IMR-90 (cell line): ENCODE data around the gene CYTH4. TPM values are rescaled to one million over a fixed set of nuclear protein-coding genes. Genes with fewer than 3 reads are reported as not detected.

Experiments used
- ATAC-seq: fragments of 200-7000 bp; cut with Tn5 transposase; 2 replicates; pipeline ENCODE4 v1.9.1; 2020; ENCODE audit warnings: low read depth, mild to moderate bottlenecking, moderate library complexity
- BruUV-seq: library from RNA; stranded (reverse); fragments of 400-500 nt; replicated peaks from 2 replicates; lab custom pipeline; 2021; lab: Mats Ljungman, UMichigan
- CTCF ChIA-PET: fragments of 300-600 bp; formaldehyde crosslinking; extraction: SDS; loops from one replicate; lab custom pipeline; 2021; ENCODE audit warnings: antibody characterized with exemption; lab: Yijun Ruan, JAX
- POLR2A ChIA-PET: fragments of 300-600 bp; sonication (Branson Sonifier 250); formaldehyde crosslinking; loops from one replicate; lab custom pipeline; 2022; ENCODE audit warnings: antibody characterized with exemption; ENCODE audit not compliant: unreplicated experiment; lab: Charles Lee
- DNase-seq: peaks from one replicate; pipeline ENCODE4 v3.0.0; 2013
- H2AFZ ChIP-seq: replicated peaks from 2 replicates; pipeline ENCODE3; 2013; ENCODE audit warnings: low read length, mild to moderate bottlenecking; ENCODE audit not compliant: poor library complexity
- H2AK5ac ChIP-seq: 2 replicates; pipeline ENCODE4 v1.6.1; 2013; ENCODE audit warnings: low read depth, low read length, inconsistent platforms
- H2AK9ac ChIP-seq: replicated peaks from 2 replicates; pipeline ENCODE3; 2013; ENCODE audit warnings: mild to moderate bottlenecking, low read depth, low read length, moderate library complexity; ENCODE audit not compliant: poor library complexity
- H2BK120ac ChIP-seq: 2 replicates; pipeline ENCODE4 v1.6.1; 2013; ENCODE audit warnings: low read depth, low read length, inconsistent platforms
- H2BK15ac ChIP-seq: 3 replicates; pipeline ENCODE4 v1.6.1; 2013; ENCODE audit warnings: low read depth, low read length, inconsistent platforms
- H2BK20ac ChIP-seq: 2 replicates; pipeline ENCODE4 v1.6.1; 2013; ENCODE audit warnings: low read depth, mild to moderate bottlenecking, inconsistent platforms, low read length, moderate library complexity
- H2BK5ac ChIP-seq: 2 replicates; pipeline ENCODE4 v1.6.1; 2013; ENCODE audit warnings: mild to moderate bottlenecking, low read depth, low read length, inconsistent platforms; ENCODE audit not compliant: poor library complexity, severe bottlenecking
- H3K14ac ChIP-seq: replicated peaks from 2 replicates; pipeline ENCODE4 v1.6.1; 2013; ENCODE audit warnings: low read depth, low read length, inconsistent platforms
- H3K18ac ChIP-seq: 2 replicates; pipeline ENCODE4 v1.6.1; 2013; ENCODE audit warnings: low read depth, low read length, control low read depth
- H3K23ac ChIP-seq: 2 replicates; pipeline ENCODE4 v1.6.1; 2013; ENCODE audit warnings: low read depth, low read length, inconsistent platforms
- H3K27ac ChIP-seq: 2 replicates; pipeline ENCODE4 v1.5.1; 2013; ENCODE audit warnings: mild to moderate bottlenecking, control low read depth, low read length; ENCODE audit not compliant: insufficient read depth
- H3K27me3 ChIP-seq: 2 replicates; pipeline ENCODE4 v1.6.1; 2013; ENCODE audit warnings: low read length; ENCODE audit not compliant: control insufficient read depth, insufficient read depth
- H3K36me3 ChIP-seq: 2 replicates; pipeline ENCODE4 v1.6.1; 2013; ENCODE audit warnings: low read length, mixed read lengths; ENCODE audit not compliant: control insufficient read depth, insufficient read depth
- H3K4ac ChIP-seq: 2 replicates; pipeline ENCODE4 v1.6.1; 2013; ENCODE audit warnings: low read depth, low read length, inconsistent platforms
- H3K4me1 ChIP-seq: 2 replicates; pipeline ENCODE4 v1.6.1; 2013; ENCODE audit warnings: low read length, mixed read lengths; ENCODE audit not compliant: control insufficient read depth, insufficient read depth
- H3K4me2 ChIP-seq: 2 replicates; pipeline ENCODE4 v1.6.1; 2013; ENCODE audit warnings: low read depth, mild to moderate bottlenecking, control low read depth, low read length, moderate library complexity
- H3K4me3 ChIP-seq: 2 replicates; pipeline ENCODE4 v1.5.1; 2013; ENCODE audit warnings: low read depth, mild to moderate bottlenecking, control low read depth, low read length, moderate library complexity; ENCODE audit not compliant: insufficient read depth
- H3K56ac ChIP-seq: 2 replicates; pipeline ENCODE4 v1.6.1; 2013; ENCODE audit warnings: low read length, inconsistent platforms; ENCODE audit not compliant: insufficient read depth; ENCODE audit errors: extremely low read depth
- H3K79me1 ChIP-seq, 2 experiments: 2 replicates each; pipeline ENCODE4 v1.6.1; 2013; ENCODE audit warnings: low read length in 2 of 2, inconsistent platforms in 1 of 2, low read depth in 1 of 2
- H3K9ac ChIP-seq: 2 replicates; pipeline ENCODE4 v1.6.1; 2013; ENCODE audit warnings: low read depth, low read length, control low read depth
- H3K9me1 ChIP-seq: 2 replicates; pipeline ENCODE4 v1.6.1; 2013; ENCODE audit warnings: low read length, inconsistent platforms; ENCODE audit not compliant: insufficient read depth
- H3K9me3 ChIP-seq: 2 replicates; pipeline ENCODE4 v1.6.1; 2013; ENCODE audit warnings: low read length; ENCODE audit not compliant: control insufficient read depth, insufficient read depth
- H4K20me1 ChIP-seq: 2 replicates; pipeline ENCODE4 v1.6.1; 2013; ENCODE audit warnings: low read length, inconsistent platforms; ENCODE audit not compliant: insufficient read depth
- H4K5ac ChIP-seq: 2 replicates; pipeline ENCODE4 v1.6.1; 2013; ENCODE audit warnings: mild to moderate bottlenecking, low read depth, low read length, control low read depth
- H4K8ac ChIP-seq, 2 experiments: 2 replicates each; pipeline ENCODE4 v1.6.1; 2013; ENCODE audit warnings: low read depth in 2 of 2, low read length in 2 of 2, control low read depth in 1 of 2, inconsistent platforms in 1 of 2
- H4K91ac ChIP-seq: 2 replicates; pipeline ENCODE4 v1.6.1; 2013; ENCODE audit warnings: low read depth, low read length, inconsistent platforms; ENCODE audit not compliant: insufficient read depth
- BHLHE40 ChIP-seq: fragments of 150-350 bp; IDR thresholded peaks from 2 replicates; pipeline ENCODE4 v1.6.1; 2016; ENCODE audit warnings: mild to moderate bottlenecking, low read depth, low read length
- CEBPB ChIP-seq: IDR thresholded peaks from 2 replicates; pipeline ENCODE4 v1.6.1; 2012; ENCODE audit warnings: low read depth, low read length, improper control_type of control experiment
- CHD1 ChIP-seq: IDR thresholded peaks from 2 replicates; pipeline ENCODE4 v1.6.1; 2012; ENCODE audit warnings: low read depth, low read length, improper control_type of control experiment
- CTCF ChIP-seq: conservative IDR thresholded peaks from 2 replicates; pipeline ENCODE4 v1.5.1; 2012; ENCODE audit warnings: mild to moderate bottlenecking, low read depth, low read length, improper control_type of control experiment
- ELK1 ChIP-seq: fragments of 150-350 bp; IDR thresholded peaks from 2 replicates; pipeline ENCODE4 v1.6.1; 2016; ENCODE audit warnings: low read depth, mild to moderate bottlenecking, low read length, moderate library complexity, borderline replicate concordance
- FOS ChIP-seq: fragments of 150-350 bp; IDR thresholded peaks from 2 replicates; pipeline ENCODE4 v1.6.1; 2016; ENCODE audit warnings: low read depth, low read length
- MAFK ChIP-seq: IDR thresholded peaks from 2 replicates; pipeline ENCODE4 v1.6.1; 2012; ENCODE audit warnings: low read depth, low read length, improper control_type of control experiment
- MAZ ChIP-seq: IDR thresholded peaks from 2 replicates; pipeline ENCODE4 v1.6.1; 2012; ENCODE audit warnings: low read depth, mild to moderate bottlenecking, low read length, improper control_type of control experiment, moderate library complexity, borderline replicate concordance
- MXI1 ChIP-seq: IDR thresholded peaks from 2 replicates; pipeline ENCODE4 v1.6.1; 2012; ENCODE audit warnings: low read depth, mild to moderate bottlenecking, low read length, moderate library complexity, borderline replicate concordance
- NFE2L2 ChIP-seq: fragments of 150-350 bp; IDR thresholded peaks from 2 replicates; pipeline ENCODE4 v1.6.1; 2016; ENCODE audit warnings: low read depth, mild to moderate bottlenecking, low read length
- POLR2A ChIP-seq: IDR thresholded peaks from 2 replicates; pipeline ENCODE4 v1.6.1; 2012; ENCODE audit warnings: mild to moderate bottlenecking, low read depth, low read length
- RAD21 ChIP-seq: IDR thresholded peaks from 2 replicates; pipeline ENCODE4 v1.6.1; 2012; ENCODE audit warnings: low read length, improper control_type of control experiment
- RCOR1 ChIP-seq: IDR thresholded peaks from 2 replicates; pipeline ENCODE4 v1.6.1; 2012; ENCODE audit warnings: mild to moderate bottlenecking, low read length, improper control_type of control experiment; ENCODE audit not compliant: insufficient replicate concordance
- RFX5 ChIP-seq: IDR thresholded peaks from 2 replicates; pipeline ENCODE4 v1.8.0; 2012; ENCODE audit warnings: low read depth, mild to moderate bottlenecking, low read length, moderate library complexity
- SMC3 ChIP-seq: fragments of 150-350 bp; IDR thresholded peaks from 2 replicates; pipeline ENCODE4 v1.6.1; 2016; ENCODE audit warnings: low read depth, mild to moderate bottlenecking, antibody characterized with exemption, low read length, moderate library complexity
- USF2 ChIP-seq: fragments of 150-350 bp; IDR thresholded peaks from 2 replicates; pipeline ENCODE4 v1.6.1; 2017; ENCODE audit warnings: mild to moderate bottlenecking, antibody characterized with exemption, low read length, low read depth
- WGBS, 2 experiments: methylation state at CpG; one replicate each; pipeline versions ENCODE4 v1.1.5 to v1.1.7; 2013; ENCODE audit warnings: missing lambda C conversion rate in 2 of 2; ENCODE audit not compliant: insufficient read length in 1 of 2; ENCODE audit errors: extremely low coverage in 2 of 2; 5-methylcytosine and 5-hydroxymethylcytosine counted together
- dilution Hi-C: fragments of 300-500 bp; cut with HindIII; formaldehyde crosslinking; loops from one replicate; pipeline ENCODE4 v1.14.3; 2018; ENCODE audit warnings: low sequenced_read_pairs; ENCODE audit not compliant: unreplicated experiment
- in situ Hi-C: fragments of 300-500 bp; cut with MboI; formaldehyde crosslinking; loops from 3 replicates; pipeline ENCODE4 v1.14.3; 2019; ENCODE audit warnings: low sequenced_read_pairs, inconsistent platforms, mixed read lengths
- intact Hi-C: fragments of 100-400 bp; cut with micrococcal nuclease; formaldehyde crosslinking; loops from 2 replicates; pipeline ENCODE4 v1.10.0; 2022
- polyA plus RNA-seq, 3 experiments: library from polyadenylated mRNA; depleted of rRNA; stranded (reverse); fragments of >200 nt; gene quantifications; 2 replicates each; pipeline ENCODE4 v1.2.3, GENCODE V29; 2012; ENCODE audit warnings: low replicate concordance in 1 of 3
- total RNA-seq: library from RNA; depleted of rRNA; stranded (reverse); fragments of >200 nt; gene quantifications from 2 replicates; pipeline ENCODE4 v1.2.3, GENCODE V29; 2012

Gene CYTH4
- total and polyA plus RNA-seq, 2 of the 4 experiments (the other 2 are of a cell fraction): 0.36 to 0.55 TPM

- Histone ChIP-seq H2BK15ac (no peak overlapping the region), H4K8ac (no peak overlapping the region), H4K91ac (no peak overlapping the region), H2AK5ac (no peak overlapping the region; the same call in 1 of the 2 replicates), H4K20me1 (no peaks in the 10 kb centered on the region), H3K9me3 (no peaks in the 10 kb centered on the region), H2BK5ac (no peak overlapping the region), H3K56ac (no peak overlapping the region), H3K18ac (no peak overlapping the region), H3K4me1 (peaks cover 2% of the 10 kb centered on the region; the same call in 1 of the 2 replicates), H3K9me1 (peaks cover 3% of the 10 kb centered on the region; the same call in 1 of the 2 replicates), H3K79me1 (no peaks in the 10 kb centered on the region), H3K14ac (no peak overlapping the region), H2AK9ac (no peak overlapping the region), H3K4ac (no peak overlapping the region), H3K27ac (no peak overlapping the region), H3K4me3 (no peak overlapping the region), H2BK120ac (no peak overlapping the region), H3K27me3 (peaks cover 13% of the 10 kb centered on the region), H2AFZ (no peak overlapping the region), H3K4me2 (no peak overlapping the region), H4K5ac (no peak overlapping the region), H2BK20ac (no peak overlapping the region), H3K9ac (no peak overlapping the region), H3K23ac (no peak overlapping the region), H3K36me3 (no peaks in the 10 kb centered on the region)
- no peak for ATAC-seq
- no peak for TF ChIP-seq CEBPB
- no peak for TF ChIP-seq MAFK
- no peak for TF ChIP-seq MAZ
- TF ChIP-seq MXI1: no peak
- no peak for TF ChIP-seq BHLHE40
- TF ChIP-seq POLR2A: no peak
- no peak for TF ChIP-seq RAD21
- TF ChIP-seq ELK1: no peak
- no peak for TF ChIP-seq FOS
- TF ChIP-seq CTCF: no peak
- no peak for TF ChIP-seq USF2
- no peak for TF ChIP-seq NFE2L2
- TF ChIP-seq RCOR1: no peak
- TF ChIP-seq SMC3: no peak
- no peak for TF ChIP-seq RFX5
- no peak for TF ChIP-seq CHD1
- CTCF ChIA-PET: no interaction called here
- POLR2A ChIA-PET: no interaction called here
- no TSS peak for BruUV-seq
- DNase-seq: no peak
- intact Hi-C loops: no loop called here
- in situ Hi-C loops: no loop called here
- dilution Hi-C loops: no loop called here
- 82% methylated on average over 8 of the region's 10 CpGs; no CpG with 5 or more reads in 1 of the 2 experiments for WGBS, 2 experiments
Observed at GRCh38 chr22:37357446-37358075, 75.3 kb downstream of the CYTH4 start.
